Stimulated activated CD4-positive, alpha-beta T cell treated with anti-CD3 and anti-CD28 coated beads, Interleukin-1b, Interleukin-23, amount 100 ng/mL, for 24 hours (primary cell): ENCODE data around the gene TUBA3C.
A peak's percentile ranks its signal among the peaks of the same experiment; 100 is the strongest.

Experiments
- DNase-seq, 4 experiments: peaks; one replicate each; pipeline ENCODE4 v3.0.0-alpha.2; 2020; ENCODE audit warnings: low read depth in 4 of 4, low spot score in 1 of 4

TUBA3C gene

DNA sequence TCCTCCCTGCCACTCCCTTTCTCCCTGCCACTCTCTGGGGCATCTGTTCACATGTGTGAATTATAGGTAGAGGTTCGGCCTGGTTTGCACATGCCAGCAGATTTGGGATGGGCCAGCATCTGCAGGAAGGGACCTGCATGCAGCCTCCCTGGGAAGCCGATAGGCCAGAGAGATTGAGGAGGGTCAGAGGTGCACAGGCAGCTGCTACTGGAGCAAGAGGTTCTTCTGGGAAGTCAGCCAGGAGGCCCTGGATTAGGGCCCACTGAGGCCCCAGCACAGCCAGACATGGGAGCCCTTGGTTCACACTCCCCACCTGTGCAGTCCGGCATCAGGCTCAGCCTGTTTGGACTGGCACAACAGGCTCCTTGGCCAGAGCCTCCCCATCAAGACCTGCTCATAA is 12.1 kb downstream of the TUBA3C start:
- DNase-seq, result no peak

- no peak for DNase-seq
These were observed 20.3 kb downstream of the TUBA3C start for GRCh38 chr13:19161308-19161707.

DNA sequence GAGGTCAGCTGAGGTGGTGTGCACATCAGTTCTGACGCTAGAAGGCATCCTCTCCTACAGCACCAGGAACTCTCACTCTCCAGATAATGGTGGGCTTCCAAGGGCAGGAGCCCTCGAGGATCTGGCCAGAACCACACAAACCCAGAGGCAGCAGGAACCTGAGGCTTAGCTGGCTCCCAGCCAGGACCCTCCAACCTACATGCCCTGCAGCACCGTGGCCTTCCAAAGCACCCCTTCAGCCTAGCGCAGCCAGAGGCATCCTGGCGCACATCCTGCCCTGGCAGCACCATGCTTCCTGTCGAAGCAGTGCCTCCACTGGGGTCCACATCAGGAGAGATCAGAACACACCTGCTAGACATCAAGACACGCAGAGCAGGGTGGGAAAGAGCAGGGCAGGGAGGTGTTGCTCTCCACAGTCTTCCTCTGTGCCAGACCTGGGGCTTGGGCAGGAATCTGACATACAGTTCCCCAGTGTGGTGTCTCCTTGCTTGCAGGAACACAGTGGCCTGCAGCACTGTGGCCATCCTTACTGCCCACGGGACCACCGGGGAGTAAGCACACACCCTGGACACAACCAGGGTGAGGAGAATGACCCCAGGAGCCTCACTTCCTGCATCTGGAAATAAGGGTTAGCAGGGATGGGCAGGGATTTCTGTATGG is 21.7 kb downstream of the TUBA3C start:
- no peak for DNase-seq

- DNase-seq, result no peak
These were observed 22.4 kb downstream of the TUBA3C start for GRCh38 chr13:19159181-19159580.

DNA sequence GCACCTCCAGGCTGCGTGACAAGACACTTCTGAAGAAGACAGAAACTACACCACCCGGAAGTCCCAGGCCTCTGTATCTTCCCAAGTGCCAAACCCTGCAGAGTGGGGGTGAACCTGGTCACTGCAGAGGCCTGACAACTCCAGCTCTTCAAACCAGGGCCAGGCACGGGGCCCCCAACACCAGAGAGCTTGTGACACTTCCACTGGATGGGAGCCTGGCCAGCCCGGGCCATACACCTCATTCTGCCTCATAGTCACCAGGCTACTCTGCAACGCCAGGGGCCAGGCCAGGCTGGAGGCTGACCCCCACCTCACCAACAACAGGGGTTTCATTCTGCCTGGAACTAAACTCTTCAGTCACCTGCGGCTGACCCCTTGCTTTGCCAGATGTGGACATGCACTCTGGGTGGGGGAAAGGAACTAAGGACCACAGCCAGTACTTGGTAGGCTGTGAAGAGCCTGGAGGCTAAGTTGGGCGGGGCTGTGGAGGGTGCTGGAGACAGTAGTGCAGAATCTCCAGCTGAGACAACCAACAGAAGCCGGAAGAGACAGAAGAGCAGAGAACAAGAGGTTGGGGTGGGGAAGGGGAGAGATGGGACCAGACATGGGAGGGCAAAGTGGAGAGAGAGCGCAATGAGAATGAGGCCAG is 23.0 kb downstream of the TUBA3C start:
- no peak for DNase-seq

DNA sequence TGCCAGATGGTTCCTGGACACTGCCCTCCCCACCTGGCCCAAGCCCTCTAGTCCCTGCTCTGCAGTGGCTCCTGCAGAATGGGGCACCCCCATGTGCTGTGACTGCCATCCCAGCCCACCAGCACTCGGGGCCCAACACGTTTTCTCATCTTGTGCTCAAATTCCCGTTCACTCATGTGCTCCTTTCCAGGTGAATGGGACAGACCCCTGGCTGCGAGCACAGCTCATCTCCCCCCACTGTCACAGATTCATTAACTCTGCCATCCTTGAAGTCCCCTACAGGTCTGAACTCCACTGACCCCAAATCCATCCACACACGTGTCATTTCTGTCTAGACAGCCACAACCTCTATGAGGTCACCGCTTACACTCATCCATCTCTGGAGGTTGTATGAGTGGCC is 23.6 kb downstream of the TUBA3C start:
- DNase-seq, result no peak

GRCh38 chr13:19157461-19157860 is 24.2 kb downstream of the TUBA3C start:
- DNase-seq, result no peak

- DNase-seq, result no peak
These were observed 25.4 kb downstream of the TUBA3C start for GRCh38 chr13:19156013-19156825.

DNA sequence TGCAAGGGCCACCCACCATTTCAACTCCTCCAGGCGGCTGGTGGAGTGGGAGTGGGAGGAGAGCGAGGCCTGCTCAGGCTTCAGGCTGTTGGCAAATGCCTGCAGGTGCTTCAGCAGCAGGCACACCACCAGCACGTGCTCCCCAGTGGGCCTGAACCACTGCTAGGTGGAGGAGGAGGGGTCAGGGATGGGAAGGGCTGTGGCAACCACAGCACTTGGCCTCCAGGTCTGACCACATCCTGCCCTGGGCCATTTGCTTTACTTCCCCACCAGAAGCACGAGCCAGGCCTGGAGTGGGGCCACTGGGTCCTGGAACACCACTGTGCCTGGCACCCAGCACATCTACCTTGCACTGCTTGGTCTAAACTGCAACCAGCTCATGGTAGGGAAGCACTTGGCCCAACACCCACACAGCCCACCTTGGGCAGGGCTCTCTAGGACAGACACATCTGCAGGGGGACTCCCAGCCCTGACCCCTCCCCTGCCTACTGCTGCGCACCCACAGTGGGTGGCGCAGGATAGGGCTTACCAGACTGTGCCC is 26.2 kb downstream of the TUBA3C start:
- DNase-seq, result no peak

DNA sequence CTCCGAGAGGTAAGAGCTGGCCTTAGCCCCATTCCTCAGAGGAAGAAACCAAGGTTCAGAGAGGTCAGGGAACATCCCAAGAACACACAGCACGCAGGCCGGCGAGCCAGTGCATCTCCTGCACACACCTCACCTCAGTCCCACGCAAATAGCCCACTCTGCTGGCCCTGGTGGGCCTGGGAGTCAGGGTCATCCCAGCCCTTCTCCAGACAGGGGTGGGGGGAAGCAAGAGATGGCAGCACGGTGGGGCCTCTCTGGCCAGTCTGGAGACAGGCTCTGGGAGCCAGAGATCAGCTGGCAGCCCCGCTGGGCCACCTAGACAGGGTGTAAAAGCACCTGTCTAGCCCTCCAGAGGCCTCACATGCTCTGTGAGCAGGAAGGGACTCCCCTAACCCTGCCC is 26.8 kb downstream of the TUBA3C start:
- no peak for DNase-seq

DNA sequence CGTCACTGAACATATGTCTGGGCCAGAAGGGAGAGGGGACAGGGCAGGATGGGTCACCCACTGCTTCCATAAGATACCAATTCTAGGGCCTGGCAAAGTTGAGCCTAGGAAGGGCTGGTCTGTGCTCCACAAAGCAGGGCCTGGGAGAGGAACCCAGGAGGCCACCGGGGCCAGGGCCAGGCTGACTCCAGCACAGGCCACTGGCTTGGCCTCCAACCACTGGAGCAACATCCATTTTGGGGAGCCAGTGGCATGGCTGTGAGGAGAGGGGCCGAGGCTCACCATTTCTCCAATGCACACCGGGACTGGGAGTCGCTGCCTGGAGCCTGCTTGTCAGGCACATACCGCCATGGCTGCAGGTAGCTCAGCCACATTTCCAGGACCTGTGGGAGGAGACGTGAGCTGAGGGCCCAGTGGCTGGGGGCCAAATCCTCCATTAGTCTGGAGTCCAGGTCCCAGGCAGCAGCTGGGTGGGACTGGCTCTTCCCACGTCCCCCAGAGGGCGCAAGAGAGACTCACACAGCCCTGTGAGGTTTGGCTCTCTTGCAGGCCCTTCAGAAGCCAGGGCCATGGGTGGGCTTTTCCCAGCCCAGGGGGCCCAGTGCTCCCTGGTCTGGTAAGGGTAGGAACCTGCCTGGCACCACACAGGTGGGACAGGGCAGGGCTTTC is 27.7 kb downstream of the TUBA3C start:
- peak in 1 of 4 experiments; percentile 4 for DNase-seq

- DNase-seq, result no peak
These were observed 29.2 kb downstream of the TUBA3C start for GRCh38 chr13:19152403-19152802.

- DNase-seq, result no peak
These were observed 29.9 kb downstream of the TUBA3C start for GRCh38 chr13:19151581-19152263.

DNA sequence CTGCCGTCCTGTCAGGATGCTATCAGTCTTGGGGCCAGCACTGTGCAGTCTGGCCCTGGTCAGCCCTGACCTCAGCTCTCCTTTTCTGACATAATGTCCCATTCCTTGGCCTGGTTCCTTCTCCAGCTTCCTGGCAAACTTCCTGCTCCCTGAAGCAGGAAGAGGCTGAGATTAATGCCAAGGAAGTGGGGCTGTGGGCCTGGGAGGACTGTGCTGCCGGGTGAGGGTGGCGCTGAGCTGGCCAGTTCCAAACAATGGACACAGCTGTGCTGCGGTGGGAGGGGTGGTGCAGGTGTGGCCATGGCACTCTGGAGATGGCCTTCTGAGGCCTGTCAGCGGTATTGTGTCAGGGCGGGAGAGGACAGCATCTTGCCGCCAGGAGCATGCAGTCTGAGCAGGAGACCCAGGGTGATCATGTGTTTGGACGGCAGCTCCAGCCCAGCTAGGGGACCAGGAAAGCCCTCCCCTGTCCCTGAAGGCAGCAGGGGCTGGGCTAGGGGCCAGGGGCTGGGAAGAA is 30.9 kb downstream of the TUBA3C start:
- no peak for DNase-seq

DNA sequence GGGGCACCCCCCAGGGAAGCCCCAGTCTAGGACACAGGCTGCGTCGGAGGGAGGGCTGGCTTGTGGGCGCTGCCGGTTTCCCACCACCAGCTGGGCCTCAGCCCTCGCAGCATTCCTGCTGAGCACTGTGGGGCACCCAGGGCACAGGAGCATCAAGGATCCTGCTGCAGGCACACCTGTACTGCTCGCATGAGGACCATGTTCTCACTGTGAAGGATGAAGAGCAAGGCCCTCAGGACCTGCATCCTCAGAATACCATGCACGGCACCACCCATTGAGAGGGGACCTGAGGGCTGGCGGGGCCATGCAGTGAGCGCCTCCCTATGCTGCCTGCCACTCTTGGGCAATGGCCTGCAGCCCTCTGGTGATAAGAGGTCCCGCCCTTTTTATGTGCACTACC is 31.4 kb downstream of the TUBA3C start:
- no peak for DNase-seq

DNA sequence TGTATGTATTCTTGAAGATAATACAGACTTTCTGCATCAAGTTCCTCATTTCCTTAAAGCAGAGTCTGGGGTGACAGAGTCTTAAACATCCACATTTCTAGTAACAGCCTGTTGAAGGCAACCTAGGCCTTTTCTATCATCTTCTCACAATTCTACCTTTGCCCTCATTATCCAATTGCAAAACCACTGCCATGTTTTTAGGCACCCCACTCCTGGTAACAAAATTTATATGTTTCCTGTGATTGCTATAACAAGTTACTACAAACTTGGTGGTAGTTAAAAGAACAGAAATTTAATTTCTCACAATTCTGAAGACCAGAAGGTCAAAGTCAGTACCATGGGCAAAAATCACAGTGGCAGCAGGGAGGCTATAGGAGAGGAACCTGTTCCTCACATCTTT is 33.1 kb downstream of the TUBA3C start:
- no peak for DNase-seq
